NB4 (cell line): Measurements from ENCODE around the gene FREM1.

Source experiments
- CTCF ChIP-seq: IDR thresholded peaks from one replicate; pipeline ENCODE4 v1.5.1; 2012; ENCODE audit warnings: low read depth, low read length
- MAX ChIP-seq: IDR thresholded peaks from 2 replicates; pipeline ENCODE4 v1.6.1; 2011; ENCODE audit warnings: low read depth, low read length
- MYC ChIP-seq: IDR thresholded peaks from 2 replicates; pipeline ENCODE4 v1.6.1; 2011; ENCODE audit warnings: low read depth, low read length
- POLR2A ChIP-seq: IDR thresholded peaks from 2 replicates; pipeline ENCODE4 v1.6.1; 2011; ENCODE audit warnings: mild to moderate bottlenecking; ENCODE audit not compliant: insufficient read length; ENCODE audit errors: extremely low read depth

- TF ChIP-seq CTCF (no peak), MAX (no peak), POLR2A (no peak), MYC (no peak)
Measured at GRCh38 chr9:14838701-14839100, 71.5 kb downstream of the FREM1 start.
